H1 (cell line): Measurements from ENCODE around the gene IQCE. TPM values are rescaled to one million over a fixed set of nuclear protein-coding genes. Genes with fewer than 3 reads are reported as not detected.

ENCODE experiments used
- CTCF ChIA-PET: fragments of 300-600 bp; sonication (Branson Sonifier 250); formaldehyde crosslinking; loops from one replicate; lab custom pipeline; 2021; ENCODE audit not compliant: partially characterized antibody; lab: Charles Lee
- POLR2A ChIA-PET: fragments of 300-600 bp; sonication (Branson Sonifier 250); formaldehyde crosslinking; loops from one replicate; lab custom pipeline; 2021; ENCODE audit warnings: inconsistent platforms; ENCODE audit not compliant: partially characterized antibody; lab: Charles Lee
- DNase-seq, 2 experiments: peaks; one replicate each; pipeline versions ENCODE4 v3.0.0 to v3.0.0-alpha.2; 2010 to 2022; ENCODE audit warnings: low spot score in 2 of 2, low read depth in 1 of 2, mixed read lengths in 1 of 2
- FAIRE-seq: peaks from 2 replicates; lab custom pipeline; 2011; peaks lifted over from hg19 to GRCh38; lab: Jason Lieb, UNC
- H2AFZ ChIP-seq: 2 replicates; pipeline ENCODE4 v1.8.1; 2012; ENCODE audit warnings: low read length, inconsistent platforms
- H2AK5ac ChIP-seq: 2 replicates; pipeline ENCODE4 v1.6.1; 2013; ENCODE audit warnings: low read depth, low read length
- H2BK120ac ChIP-seq: replicated peaks from 2 replicates; pipeline ENCODE3; 2013; ENCODE audit warnings: low read depth, low read length, inconsistent platforms
- H2BK12ac ChIP-seq: 2 replicates; pipeline ENCODE4 v1.6.1; 2013; ENCODE audit warnings: low read depth, low read length
- H2BK15ac ChIP-seq: 2 replicates; pipeline ENCODE4 v1.6.1; 2013; ENCODE audit warnings: low read length
- H2BK20ac ChIP-seq: 2 replicates; pipeline ENCODE4 v1.6.1; 2013; ENCODE audit warnings: low read length
- H2BK5ac ChIP-seq: 2 replicates; pipeline ENCODE4 v1.6.1; 2013; ENCODE audit warnings: low read depth, low read length
- H3K14ac ChIP-seq: 2 replicates; pipeline ENCODE4 v1.6.1; 2013; ENCODE audit warnings: inconsistent platforms; ENCODE audit not compliant: insufficient read length
- H3K18ac ChIP-seq: 2 replicates; pipeline ENCODE4 v1.6.1; 2013; ENCODE audit warnings: low read length; ENCODE audit errors: extremely low read depth
- H3K23ac ChIP-seq: 2 replicates; pipeline ENCODE4 v1.6.1; 2013; ENCODE audit warnings: inconsistent platforms; ENCODE audit not compliant: insufficient read length
- H3K23me2 ChIP-seq: 2 replicates; pipeline ENCODE4 v1.6.1; 2013; ENCODE audit warnings: low read depth, low read length
- H3K27ac ChIP-seq: 2 replicates; pipeline ENCODE4 v1.6.1; 2011; ENCODE audit warnings: low read depth, low read length, inconsistent platforms
- H3K27me3 ChIP-seq, 4 experiments: replicated peaks in 1 of 4; 1 replicate in 1 of 4; 2 replicates in 3 of 4; pipeline versions ENCODE4 v1.6.1 to v1.8.1; 2011 to 2013; ENCODE audit warnings: low read length in 3 of 4, mild to moderate bottlenecking in 3 of 4, inconsistent platforms in 2 of 4, mixed read lengths in 2 of 4, moderate library complexity in 1 of 4; ENCODE audit not compliant: control insufficient read depth in 3 of 4, insufficient read depth in 3 of 4; ENCODE audit errors: extremely low read depth in 1 of 4
- H3K36me3 ChIP-seq, 4 experiments: 2 replicates each; pipeline versions ENCODE4 v1.6.1 to v1.8.1; 2011 to 2013; ENCODE audit warnings: mild to moderate bottlenecking in 4 of 4, low read length in 3 of 4, moderate library complexity in 2 of 4, control low read depth in 1 of 4, inconsistent platforms in 1 of 4; ENCODE audit not compliant: insufficient read depth in 4 of 4, control insufficient read depth in 2 of 4
- H3K4ac ChIP-seq: replicated peaks from 2 replicates; pipeline ENCODE3; 2013; ENCODE audit warnings: low read length, low read depth, mixed read lengths, inconsistent platforms; ENCODE audit not compliant: insufficient read length
- H3K4me1 ChIP-seq, 4 experiments: replicated peaks in 1 of 4; 1 replicate in 1 of 4; 2 replicates in 3 of 4; pipeline versions ENCODE4 v1.6.1 to v1.8.1; 2011 to 2013; ENCODE audit warnings: low read length in 3 of 4, inconsistent platforms in 2 of 4, mixed read lengths in 1 of 4; ENCODE audit not compliant: insufficient read depth in 4 of 4, control insufficient read depth in 3 of 4
- H3K4me2 ChIP-seq, 2 experiments: 2 replicates each; pipeline versions ENCODE4 v1.6.1 to v1.8.1; 2011 to 2013; ENCODE audit warnings: low read depth in 2 of 2, low read length in 2 of 2, control low read depth in 1 of 2, inconsistent platforms in 1 of 2, mild to moderate bottlenecking in 1 of 2; ENCODE audit not compliant: insufficient read depth in 1 of 2
- H3K4me3 ChIP-seq, 4 experiments: fragments of 200-600, 300-600 bp in 1 of 4; sonication (generic), shearing (Covaris generic), sonication (Bioruptor Twin) in 1 of 4; 2 replicates each; pipeline versions ENCODE4 v1.5.1 to v1.8.1; 2011 to 2016; ENCODE audit warnings: low read length in 4 of 4, low read depth in 3 of 4, control low read depth in 2 of 4, inconsistent platforms in 2 of 4, mild to moderate bottlenecking in 2 of 4, mixed read lengths in 1 of 4, moderate library complexity in 1 of 4; ENCODE audit not compliant: insufficient read depth in 2 of 4; ENCODE audit errors: extremely low read depth in 1 of 4
- H3K56ac ChIP-seq: replicated peaks from 2 replicates; pipeline ENCODE3; 2013; ENCODE audit warnings: low read depth, mild to moderate bottlenecking, mixed read lengths, low read length, inconsistent platforms; ENCODE audit not compliant: insufficient read length
- H3K79me1 ChIP-seq: 2 replicates; pipeline ENCODE4 v1.6.1; 2013; ENCODE audit warnings: low read depth, low read length, control low read depth
- H3K79me2 ChIP-seq, 2 experiments: 2 replicates each; pipeline versions ENCODE4 v1.6.1 to v1.8.1; 2012 to 2013; ENCODE audit warnings: low read length in 2 of 2, mild to moderate bottlenecking in 2 of 2, inconsistent platforms in 1 of 2; ENCODE audit not compliant: insufficient read depth in 2 of 2, control insufficient read depth in 1 of 2
- H3K9ac ChIP-seq, 4 experiments: replicated peaks in 1 of 4; 1 replicate in 1 of 4; 2 replicates in 3 of 4; pipeline versions ENCODE4 v1.6.1 to v1.8.1; 2011 to 2013; ENCODE audit warnings: low read depth in 3 of 4, low read length in 3 of 4, control low read depth in 2 of 4, mild to moderate bottlenecking in 2 of 4, moderate library complexity in 2 of 4, inconsistent platforms in 1 of 4; ENCODE audit errors: extremely low read depth in 1 of 4
- H3K9me3 ChIP-seq, 2 experiments: 2 replicates each; pipeline versions ENCODE4 v1.6.1 to v1.8.1; 2012 to 2013; ENCODE audit warnings: mild to moderate bottlenecking in 2 of 2, moderate library complexity in 2 of 2, control low read depth in 1 of 2, inconsistent platforms in 1 of 2, low read depth in 1 of 2, low read length in 1 of 2, mixed read lengths in 1 of 2; ENCODE audit not compliant: insufficient read depth in 2 of 2
- H4K20me1 ChIP-seq, 2 experiments: replicated peaks in 1 of 2; 2 replicates each; pipeline versions ENCODE3 to v1.8.1; 2011 to 2013; ENCODE audit warnings: inconsistent platforms in 2 of 2, low read length in 2 of 2, mild to moderate bottlenecking in 1 of 2; ENCODE audit not compliant: insufficient read depth in 2 of 2, control insufficient read depth in 1 of 2
- H4K5ac ChIP-seq: 2 replicates; pipeline ENCODE4 v1.6.1; 2013; ENCODE audit warnings: low read length, low read depth, mixed read lengths, inconsistent platforms; ENCODE audit not compliant: insufficient read length
- H4K8ac ChIP-seq: 2 replicates; pipeline ENCODE4 v1.8.0; 2013; ENCODE audit warnings: mild to moderate bottlenecking, moderate library complexity, low read length, inconsistent platforms; ENCODE audit not compliant: insufficient read depth; ENCODE audit errors: extremely low read depth
- H4K91ac ChIP-seq: replicated peaks from 2 replicates; pipeline ENCODE3; 2013; ENCODE audit warnings: low read length, mixed read lengths, inconsistent platforms; ENCODE audit not compliant: insufficient read length
- KDM5A ChIP-seq: fragments of 200-600 bp; IDR thresholded peaks from 2 replicates; pipeline ENCODE4 v1.7.1; 2012; ENCODE audit warnings: mild to moderate bottlenecking, low read length, inconsistent platforms, mixed read lengths
- SP2 ChIP-seq: IDR thresholded peaks from 2 replicates; pipeline ENCODE4 v1.6.1; 2012; ENCODE audit warnings: mild to moderate bottlenecking, low read length, inconsistent platforms
- SP4 ChIP-seq: IDR thresholded peaks from 2 replicates; pipeline ENCODE4 v1.6.1; 2012; ENCODE audit warnings: low read length, inconsistent platforms
- WGBS, 2 experiments: shearing (Covaris generic) in 1 of 2; methylation state at CpG; one replicate each; pipeline versions ENCODE4 v1.1.6 to v1.1.7; 2013 to 2015; ENCODE audit warnings: low lambda C conversion rate in 2 of 2, mixed read lengths in 2 of 2, inconsistent platforms in 1 of 2, low coverage in 1 of 2, missing lambda C conversion rate in 1 of 2; ENCODE audit not compliant: insufficient replicate concordance in 2 of 2, insufficient coverage in 1 of 2, insufficient read length in 1 of 2; ENCODE audit errors: extremely low coverage in 1 of 2, missing lambda C conversion rate in 1 of 2; 5-methylcytosine and 5-hydroxymethylcytosine counted together
- polyA plus RNA-seq, 7 experiments: library from polyadenylated mRNA; depleted of rRNA in 3 of 7; stranded (reverse) in 5 of 7; unstranded in 2 of 7; fragments of >200 nt in 5 of 7; fragments of 200-250 nt in 2 of 7; gene quantifications; 1 replicate in 5 of 7; 2 replicates in 1 of 7; 4 replicates in 1 of 7; pipeline versions ENCODE4 v1.2.1 to v1.2.3, GENCODE V29; 2011 to 2013; ENCODE audit warnings: missing spikeins in 2 of 7, mixed read lengths in 2 of 7
- total RNA-seq: library from RNA; stranded (reverse); fragmentation: NEBNext Ultra II Directional; extraction: Animal tissue kit (Norgen Biotek cat#: 25700); gene quantifications from 2 replicates; pipeline ENCODE4 v1.2.1, GENCODE V29; 2021

IQCE gene
- total and polyA plus RNA-seq, 2 of the 8 experiments (the other 6 are each of a cell fraction or from before 2014, with no cell fraction given) = 2.2 to 4.9 TPM

- Histone ChIP-seq H4K20me1 (peaks cover 7 to 24% of the 10 kb centered on the region in 2 experiments), H4K5ac (no peak overlapping the region), H2AK5ac (no peak overlapping the region), H2BK20ac (no peak overlapping the region), H3K27me3 (no peaks in the 10 kb centered on the region; a peak in 1 of 7 replicates), H3K18ac (no peak overlapping the region), H3K36me3 (peaks cover 7 to 28% (median 19%) of the 10 kb centered on the region in 4 experiments; a peak in 6 of 8 replicates), H2BK12ac (no peak overlapping the region), H2BK5ac (peak overlapping the region; percentile 16; the same call in 1 of the 2 replicates), H3K79me2 (no peaks in the 10 kb centered on the region; a peak in 1 of 4 replicates), H2BK15ac (no peak overlapping the region; the same call in 1 of the 2 replicates), H3K4ac (no peak overlapping the region), H3K23me2 (peaks cover 4% of the 10 kb centered on the region; the same call in 1 of the 2 replicates), H3K23ac (no peak overlapping the region), H2AFZ (no peak overlapping the region), H2BK120ac (no peak overlapping the region), H3K79me1 (no peaks in the 10 kb centered on the region), H3K4me1 (peaks cover 0 to 51% (median 30%) of the 10 kb centered on the region in 4 experiments; a peak in 6 of 7 replicates), H4K8ac (no peak overlapping the region), H3K9ac (no peak overlapping the region; a peak in 1 of 7 replicates), H3K27ac (0 out of 2 replicates have a peak overlapping the region, but pooled peaks have one; percentile 36), H3K9me3 (no peaks in the 10 kb centered on the region), H3K4me2 (no peak overlapping the region), H3K14ac (no peak overlapping the region), H4K91ac (peak overlapping the region; percentile 40), H3K56ac (no peak overlapping the region), H3K4me3 (no peak overlapping the region)
- DNase-seq (no peak), FAIRE-seq (no peak)
- WGBS, 2 experiments = 88% methylated on average over 17 of the region's 17 CpGs; no CpG with 5 or more reads in 1 of the 2 experiments
- ChIA-PET CTCF (interaction anchor here (0.6 to 6.9 kb wide), 11 partner anchors 15 to 182 kb away, joined by 3 to 42 read pairs (median 4); no protein-coding TSS in a partner anchor), POLR2A (interaction anchor here (0.8 to 8.2 kb wide), 5 partner anchors 8 to 30 kb away, joined by 3 to 68 read pairs (median 6); no protein-coding TSS in a partner anchor)
- TF ChIP-seq KDM5A (no peak), SP4 (no peak), SP2 (no peak)
Measured at GRCh38 chr7:2527505-2528467, 31.0 kb upstream of the IQCE start.
